ES-I3 (cell line): ENCODE data around the gene TENM3.

Experiments used
- H3K36me3 ChIP-seq: 2 replicates; pipeline ENCODE4 v1.6.1; 2013; ENCODE audit warnings: mild to moderate bottlenecking, low read length, control low read depth, moderate library complexity; ENCODE audit not compliant: insufficient read depth
- H3K4me1 ChIP-seq: 2 replicates; pipeline ENCODE4 v1.6.1; 2013; ENCODE audit warnings: mild to moderate bottlenecking, control low read depth, low read length; ENCODE audit not compliant: insufficient read depth
- H3K9ac ChIP-seq: 2 replicates; pipeline ENCODE4 v1.6.1; 2013; ENCODE audit warnings: low read depth, mild to moderate bottlenecking, low read length, moderate library complexity
- H3K9me3 ChIP-seq: 2 replicates; pipeline ENCODE4 v1.6.1; 2013; ENCODE audit warnings: mild to moderate bottlenecking, low read length, moderate library complexity; ENCODE audit not compliant: control insufficient read depth, insufficient read depth

The TENM3 gene

DNA sequence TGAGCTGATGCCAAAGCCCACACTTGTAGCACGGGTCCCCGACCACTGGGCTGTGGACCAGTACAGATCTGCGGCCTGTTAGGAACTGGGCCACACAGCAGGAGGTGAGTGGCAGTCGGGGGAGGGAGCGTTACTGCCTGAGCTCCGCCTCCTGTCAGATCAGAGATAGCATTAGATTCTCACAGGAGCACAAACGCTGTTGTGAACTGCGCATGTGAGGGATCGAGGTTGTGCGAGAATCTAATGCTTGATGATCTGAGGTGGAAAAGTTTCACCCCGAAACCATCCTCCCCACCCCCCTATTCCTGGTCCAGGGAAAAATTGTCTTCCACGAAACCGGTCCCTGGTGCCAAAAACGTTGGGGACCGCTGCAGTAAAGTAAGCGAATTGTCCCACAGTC lies 382.0 kb downstream of the TENM3 start:
- no peaks in the 10 kb centered on the region for H3K36me3 ChIP-seq
- no peak overlapping the region for H3K9ac ChIP-seq
- H3K4me1 ChIP-seq: peaks cover 9% of the 10 kb centered on the region; the same call in 1 of the 2 replicates
- H3K9me3 ChIP-seq: no peaks in the 10 kb centered on the region

DNA sequence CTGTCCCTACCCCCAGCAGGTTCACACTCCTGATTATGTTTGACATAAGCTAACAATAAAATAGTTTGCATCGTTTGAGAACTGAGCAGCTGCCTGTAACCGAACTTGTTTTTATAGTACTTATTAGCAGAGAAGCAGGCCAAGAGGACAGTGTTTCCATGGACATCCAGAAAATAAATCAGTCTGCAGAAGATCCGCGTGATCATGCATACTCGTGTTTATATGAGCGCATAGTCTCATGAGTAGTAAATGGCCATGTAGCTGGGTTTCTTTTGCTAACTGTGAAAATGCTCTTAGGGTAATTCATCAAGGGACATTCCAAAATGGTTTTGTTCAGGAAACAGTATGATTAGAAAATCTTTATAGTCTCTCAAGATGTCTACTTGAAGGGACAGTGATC lies 384.8 kb downstream of the TENM3 start:
- Histone ChIP-seq H3K9ac (no peak overlapping the region), H3K4me1 (peaks cover 9% of the 10 kb centered on the region; the same call in 1 of the 2 replicates), H3K9me3 (no peaks in the 10 kb centered on the region), H3K36me3 (no peaks in the 10 kb centered on the region)

DNA sequence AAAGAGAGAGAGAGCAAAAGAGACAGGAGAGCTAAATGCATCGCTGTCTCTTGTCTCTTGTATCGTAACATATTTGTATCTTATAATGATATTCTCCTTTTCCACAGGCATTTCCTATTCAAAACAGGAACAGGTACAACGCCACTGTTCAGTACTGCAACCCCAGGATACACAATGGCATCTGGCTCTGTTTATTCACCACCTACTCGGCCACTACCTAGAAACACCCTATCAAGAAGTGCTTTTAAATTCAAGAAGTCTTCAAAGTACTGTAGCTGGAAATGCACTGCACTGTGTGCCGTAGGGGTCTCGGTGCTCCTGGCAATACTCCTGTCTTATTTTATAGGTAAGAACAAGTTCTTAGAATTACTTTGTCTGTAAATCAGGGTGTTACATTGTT lies 385.3 kb downstream of the TENM3 start:
- no peaks in the 10 kb centered on the region for H3K9me3 ChIP-seq
- no peaks in the 10 kb centered on the region for H3K36me3 ChIP-seq
- H3K4me1 ChIP-seq: peaks cover 9% of the 10 kb centered on the region; the same call in 1 of the 2 replicates
- no peak overlapping the region for H3K9ac ChIP-seq

DNA sequence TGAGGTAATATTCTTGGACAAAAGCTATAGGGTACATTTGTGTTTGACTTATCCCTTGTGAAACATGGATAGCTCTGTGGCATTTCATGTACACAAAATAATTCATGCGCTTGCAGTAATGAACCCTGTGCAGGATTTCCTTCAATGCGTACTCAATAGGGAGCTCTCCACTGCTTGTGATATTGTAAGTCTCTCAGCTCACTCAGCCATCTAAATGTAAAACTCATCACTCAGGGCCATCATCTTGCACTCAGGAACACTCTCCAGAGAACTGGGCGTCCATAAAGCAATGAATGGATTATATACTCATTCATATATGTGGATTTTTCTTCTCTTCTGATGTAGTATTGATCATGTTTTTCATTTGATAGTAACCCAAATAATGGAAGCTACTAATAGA lies 385.9 kb downstream of the TENM3 start:
- Histone ChIP-seq H3K36me3 (no peaks in the 10 kb centered on the region), H3K9me3 (no peaks in the 10 kb centered on the region), H3K9ac (no peak overlapping the region), H3K4me1 (peaks cover 9% of the 10 kb centered on the region; the same call in 1 of the 2 replicates)

DNA sequence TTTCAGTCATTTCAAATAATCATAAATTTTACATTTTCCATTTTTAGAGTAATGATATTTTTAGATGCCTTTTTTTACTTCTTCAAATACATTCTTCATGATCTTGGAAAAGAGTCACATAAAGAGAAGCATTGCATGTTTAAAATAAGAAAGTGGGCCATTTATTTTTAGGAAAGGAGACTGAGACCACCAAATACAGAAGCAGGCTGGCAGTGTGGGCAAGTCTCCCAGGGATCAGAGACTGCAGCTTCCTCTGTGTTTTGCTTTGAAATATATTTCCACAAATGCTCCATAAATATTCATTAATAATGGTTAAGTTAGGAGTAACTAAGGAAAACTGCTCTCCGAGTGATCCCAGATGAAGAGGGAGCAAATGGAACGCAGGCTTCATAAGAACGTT lies 397.3 kb downstream of the TENM3 start:
- Histone ChIP-seq H3K9ac (no peak overlapping the region), H3K9me3 (0 out of 2 replicates have a peak, but pooled peaks cover 3% of the 10 kb centered on the region), H3K36me3 (no peaks in the 10 kb centered on the region), H3K4me1 (no peaks in the 10 kb centered on the region)

DNA sequence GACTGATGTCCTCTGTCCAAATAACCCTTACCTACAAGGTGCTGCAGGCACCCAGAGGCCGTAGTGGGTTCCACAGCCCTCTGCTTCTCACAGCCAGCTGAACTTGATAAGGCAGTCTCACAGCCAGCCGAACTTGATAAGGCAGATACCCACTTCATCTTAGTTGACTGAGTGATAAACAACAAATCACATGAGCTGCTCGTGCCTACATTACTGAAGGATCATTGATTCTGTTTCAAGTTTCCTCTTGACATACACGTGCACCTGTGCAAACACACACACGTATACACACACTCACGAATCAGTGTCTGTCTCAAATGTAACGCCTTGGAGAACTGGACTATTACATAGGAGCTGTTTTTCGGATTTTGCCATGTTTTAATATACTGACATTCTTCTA lies 397.7 kb downstream of the TENM3 start:
- no peaks in the 10 kb centered on the region for H3K36me3 ChIP-seq
- no peak overlapping the region for H3K9ac ChIP-seq
- peaks cover 4% of the 10 kb centered on the region; the same call in 1 of the 2 replicates for H3K9me3 ChIP-seq
- no peaks in the 10 kb centered on the region for H3K4me1 ChIP-seq

DNA sequence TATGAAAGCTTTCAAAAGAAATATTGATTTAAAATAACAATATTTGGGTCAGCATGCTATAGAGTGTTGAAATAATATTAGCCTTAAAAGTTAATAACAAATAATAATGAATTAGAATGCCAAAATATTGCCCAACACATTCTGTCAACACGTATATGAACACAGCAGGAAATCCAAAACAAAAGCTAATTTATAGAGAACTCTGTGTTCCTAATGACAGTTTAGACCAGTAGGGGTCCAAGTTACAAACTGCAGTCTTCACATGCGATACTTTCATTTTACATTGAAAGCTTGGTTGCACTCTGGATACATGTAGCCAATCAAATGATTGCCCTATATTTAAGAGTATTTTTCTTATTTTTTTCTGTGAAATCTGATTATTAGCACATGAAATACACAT lies 399.6 kb downstream of the TENM3 start:
- Histone ChIP-seq H3K9ac (no peak overlapping the region), H3K36me3 (no peaks in the 10 kb centered on the region), H3K4me1 (no peaks in the 10 kb centered on the region), H3K9me3 (peaks cover 5% of the 10 kb centered on the region; the same call in 1 of the 2 replicates)

DNA sequence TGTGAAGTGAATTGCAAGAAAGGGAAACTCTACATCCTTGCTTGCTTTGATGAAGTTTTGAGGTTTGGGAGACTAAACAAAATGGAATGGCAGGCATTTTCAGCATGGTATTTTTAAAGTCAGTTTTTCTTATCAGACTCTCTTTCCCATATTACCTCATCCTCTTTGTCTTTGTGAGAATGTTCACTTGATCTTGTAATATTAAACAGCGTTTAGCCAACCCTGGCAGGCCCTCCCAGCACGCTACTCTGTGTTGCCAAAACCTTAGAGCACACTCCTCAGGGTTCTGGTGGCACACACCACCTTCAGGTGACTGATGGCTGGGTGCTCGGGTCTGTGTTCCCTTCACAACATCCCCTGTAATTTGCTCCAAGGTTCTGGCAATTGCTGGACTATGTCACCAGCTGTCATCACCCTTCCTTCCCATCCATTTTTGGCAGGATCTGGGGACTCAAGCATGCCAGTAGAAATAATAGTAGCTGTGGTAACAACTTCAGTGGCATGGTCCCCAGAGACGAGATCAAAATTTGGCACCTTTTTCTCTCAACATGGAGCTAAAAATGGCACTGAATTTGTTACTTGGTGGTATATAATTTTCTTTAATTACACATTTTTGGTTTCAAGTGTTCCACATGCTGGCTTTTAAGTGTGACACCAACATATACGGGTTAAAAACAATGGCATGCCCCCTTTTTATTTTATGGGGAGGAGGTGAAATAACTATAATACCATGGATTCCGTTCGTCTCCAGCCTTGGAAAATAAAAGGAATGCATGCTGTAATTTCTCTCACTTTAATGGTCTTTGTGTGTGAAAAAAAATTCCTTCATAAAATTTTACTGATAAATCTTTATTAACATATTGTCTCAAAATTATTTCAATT lies 400.8 kb downstream of the TENM3 start:
- H3K9me3 ChIP-seq: peaks cover 5% of the 10 kb centered on the region; the same call in 1 of the 2 replicates
- no peaks in the 10 kb centered on the region for H3K4me1 ChIP-seq
- no peaks in the 10 kb centered on the region; the same call in 1 of the 2 replicates for H3K36me3 ChIP-seq
- H3K9ac ChIP-seq: no peak overlapping the region

DNA sequence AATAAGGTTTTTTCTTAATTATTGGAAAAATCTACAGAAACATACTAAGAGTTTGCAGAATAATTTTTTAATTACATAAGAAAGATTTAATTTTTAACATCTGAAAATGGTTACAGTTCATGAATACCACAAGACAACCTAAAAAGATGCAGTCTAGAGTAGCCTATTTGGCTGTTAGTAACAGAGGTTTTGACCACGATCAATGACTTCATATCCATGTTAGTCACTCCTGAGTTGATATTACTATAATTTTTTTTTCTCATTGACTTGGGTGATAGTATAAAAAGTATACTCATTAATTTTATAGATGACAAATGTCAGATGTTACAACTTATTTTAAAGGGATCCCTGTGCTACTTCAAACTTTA lies 401.5 kb downstream of the TENM3 start:
- peaks cover 5% of the 10 kb centered on the region; the same call in 1 of the 2 replicates for H3K9me3 ChIP-seq
- H3K9ac ChIP-seq: no peak overlapping the region
- H3K4me1 ChIP-seq: no peaks in the 10 kb centered on the region
- no peaks in the 10 kb centered on the region; the same call in 1 of the 2 replicates for H3K36me3 ChIP-seq

DNA sequence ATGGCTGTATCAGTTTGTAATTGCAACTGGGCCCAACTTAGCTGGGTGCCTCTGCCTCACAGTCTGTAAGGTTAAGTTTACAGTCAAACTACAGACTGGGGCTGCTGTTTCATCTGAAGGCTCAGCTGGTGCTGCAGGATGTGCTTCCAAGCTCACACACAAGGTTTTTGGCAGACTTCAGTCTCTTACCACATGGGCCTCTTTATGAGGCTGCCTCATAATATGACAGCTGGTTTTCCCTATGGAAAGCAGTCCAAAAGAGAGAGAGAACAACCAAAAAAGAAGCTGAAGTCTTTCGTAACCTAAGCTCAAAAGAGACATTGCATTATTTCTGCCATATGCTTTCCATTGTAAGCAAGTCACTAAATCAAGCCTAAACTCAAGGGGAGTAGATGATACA lies 402.3 kb downstream of the TENM3 start:
- no peaks in the 10 kb centered on the region for H3K4me1 ChIP-seq
- H3K9ac ChIP-seq: no peak overlapping the region
- no peaks in the 10 kb centered on the region; the same call in 1 of the 2 replicates for H3K36me3 ChIP-seq
- peaks cover 5% of the 10 kb centered on the region; the same call in 1 of the 2 replicates for H3K9me3 ChIP-seq

DNA sequence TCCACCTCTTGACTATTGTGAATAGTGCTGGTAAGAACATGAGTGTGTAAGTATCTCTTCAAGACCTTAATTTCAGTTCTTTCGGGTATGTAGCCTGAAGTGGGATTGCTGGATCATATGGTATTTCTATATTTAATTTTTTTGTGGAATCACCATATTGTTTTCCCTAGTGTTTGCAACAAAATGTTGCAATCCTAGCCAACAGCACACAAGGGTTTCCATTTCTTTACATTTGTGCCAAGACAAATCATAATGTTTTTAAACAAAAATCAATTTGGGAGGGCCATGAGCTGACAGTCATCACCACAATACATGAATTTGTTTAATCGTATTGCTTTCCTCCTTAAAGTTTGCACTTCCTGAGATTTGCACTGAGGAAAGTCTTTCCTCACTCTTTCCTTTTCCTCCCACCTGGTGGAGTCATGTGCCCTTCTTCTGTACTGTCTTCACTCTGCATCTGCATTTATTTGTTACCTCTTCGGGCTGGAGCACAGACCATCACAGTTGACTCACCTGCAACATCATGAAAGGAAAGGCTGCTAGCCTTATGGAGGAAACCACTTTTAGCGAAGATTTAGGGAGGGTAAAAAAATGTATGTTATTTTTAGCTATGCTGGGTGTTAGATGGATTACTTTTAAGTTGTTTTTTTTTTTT lies 404.6 kb downstream of the TENM3 start:
- no peaks in the 10 kb centered on the region; the same call in 1 of the 2 replicates for H3K36me3 ChIP-seq
- no peak overlapping the region for H3K9ac ChIP-seq
- peaks cover 5% of the 10 kb centered on the region; the same call in 1 of the 2 replicates for H3K9me3 ChIP-seq
- H3K4me1 ChIP-seq: no peaks in the 10 kb centered on the region

DNA sequence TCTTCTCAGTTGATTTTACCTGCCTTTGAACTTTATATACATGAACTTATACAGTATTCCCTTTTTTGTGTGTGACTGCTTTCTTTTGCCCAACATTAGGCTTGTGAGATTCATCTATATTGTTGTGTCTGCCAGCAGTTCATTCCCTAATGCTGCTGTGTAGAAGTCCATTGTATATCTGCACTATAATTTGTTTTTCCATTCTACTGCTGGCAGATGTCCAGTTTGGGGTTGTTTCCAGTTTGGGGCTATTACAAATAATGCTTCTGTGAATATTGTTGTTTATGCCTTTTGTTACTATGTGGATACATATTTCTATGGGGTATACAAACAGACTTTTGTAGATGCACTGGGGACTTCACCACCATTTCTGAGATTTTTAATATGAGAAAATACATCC lies 405.6 kb downstream of the TENM3 start:
- Histone ChIP-seq H3K9me3 (peaks cover 2% of the 10 kb centered on the region; the same call in 1 of the 2 replicates), H3K36me3 (no peaks in the 10 kb centered on the region; the same call in 1 of the 2 replicates), H3K9ac (no peak overlapping the region), H3K4me1 (no peaks in the 10 kb centered on the region)

DNA sequence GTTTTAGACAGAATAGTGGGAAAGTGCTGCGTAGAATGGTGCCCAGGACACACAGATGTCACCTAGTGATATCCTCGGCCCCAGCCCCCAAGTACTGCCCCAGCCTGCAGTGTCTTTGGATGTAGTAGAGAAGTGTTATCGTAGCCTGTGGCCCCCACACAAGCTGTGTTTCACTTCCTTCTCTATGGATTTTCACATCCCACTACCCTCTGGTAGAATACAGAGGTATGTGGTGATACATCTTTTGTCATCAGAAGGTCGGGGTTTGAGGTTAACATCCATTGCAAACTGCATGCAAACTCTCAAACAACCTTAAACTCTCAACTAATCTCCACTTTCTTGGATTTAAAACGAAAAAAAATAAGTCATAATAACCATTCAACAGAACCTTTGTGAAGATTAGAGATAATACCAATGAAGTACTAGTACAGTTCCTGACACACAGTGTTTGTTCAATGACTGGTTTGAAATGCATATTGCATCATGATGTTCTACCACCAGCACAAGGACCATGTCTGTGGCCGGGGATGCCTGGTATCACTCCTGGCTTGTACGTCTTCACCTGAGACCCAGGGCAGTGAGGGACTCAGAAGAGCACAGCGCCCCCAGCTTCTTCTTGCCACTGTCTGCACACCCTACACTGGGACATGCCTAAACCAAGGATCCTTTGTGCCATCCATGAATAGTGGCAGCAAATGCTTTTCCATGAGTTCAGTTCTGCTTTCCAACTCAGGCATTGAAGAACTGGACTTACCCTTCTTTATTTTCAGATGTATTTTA lies 406.7 kb downstream of the TENM3 start:
- no peaks in the 10 kb centered on the region for H3K4me1 ChIP-seq
- peaks cover 2% of the 10 kb centered on the region; the same call in 1 of the 2 replicates for H3K9me3 ChIP-seq
- no peak overlapping the region for H3K9ac ChIP-seq
- H3K36me3 ChIP-seq: no peaks in the 10 kb centered on the region; the same call in 1 of the 2 replicates

DNA sequence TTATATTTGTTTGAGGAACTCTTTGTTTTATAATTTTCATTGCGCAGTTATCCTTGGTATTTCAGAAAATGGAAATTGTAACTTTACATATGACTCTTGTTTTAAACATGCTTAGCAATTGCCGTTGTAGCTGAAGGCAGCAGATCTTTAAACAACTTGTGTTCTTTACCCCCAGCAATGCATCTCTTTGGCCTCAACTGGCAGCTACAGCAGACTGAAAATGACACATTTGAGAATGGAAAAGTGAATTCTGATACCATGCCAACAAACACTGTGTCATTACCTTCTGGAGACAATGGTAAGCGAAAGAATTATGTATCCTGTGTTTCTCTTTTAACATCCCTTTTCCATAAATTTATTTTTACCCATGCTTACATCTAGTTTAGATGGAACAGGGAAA lies 410.4 kb downstream of the TENM3 start:
- Histone ChIP-seq H3K9ac (no peak overlapping the region), H3K9me3 (no peaks in the 10 kb centered on the region), H3K36me3 (peaks cover 2% of the 10 kb centered on the region; the same call in 1 of the 2 replicates), H3K4me1 (no peaks in the 10 kb centered on the region)
